ENCODE data around the gene SLC27A3. TPM values are rescaled to one million over a fixed set of nuclear protein-coding genes. Genes with fewer than 3 reads are reported as not detected.

SLC27A3 gene, protein sequence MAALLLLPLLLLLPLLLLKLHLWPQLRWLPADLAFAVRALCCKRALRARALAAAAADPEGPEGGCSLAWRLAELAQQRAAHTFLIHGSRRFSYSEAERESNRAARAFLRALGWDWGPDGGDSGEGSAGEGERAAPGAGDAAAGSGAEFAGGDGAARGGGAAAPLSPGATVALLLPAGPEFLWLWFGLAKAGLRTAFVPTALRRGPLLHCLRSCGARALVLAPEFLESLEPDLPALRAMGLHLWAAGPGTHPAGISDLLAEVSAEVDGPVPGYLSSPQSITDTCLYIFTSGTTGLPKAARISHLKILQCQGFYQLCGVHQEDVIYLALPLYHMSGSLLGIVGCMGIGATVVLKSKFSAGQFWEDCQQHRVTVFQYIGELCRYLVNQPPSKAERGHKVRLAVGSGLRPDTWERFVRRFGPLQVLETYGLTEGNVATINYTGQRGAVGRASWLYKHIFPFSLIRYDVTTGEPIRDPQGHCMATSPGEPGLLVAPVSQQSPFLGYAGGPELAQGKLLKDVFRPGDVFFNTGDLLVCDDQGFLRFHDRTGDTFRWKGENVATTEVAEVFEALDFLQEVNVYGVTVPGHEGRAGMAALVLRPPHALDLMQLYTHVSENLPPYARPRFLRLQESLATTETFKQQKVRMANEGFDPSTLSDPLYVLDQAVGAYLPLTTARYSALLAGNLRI
- polyA plus RNA-seq (2013, experiment 1 of 2): 7.5 TPM
- polyA plus RNA-seq (2013, experiment 2 of 2): 7.2 TPM

DNA sequence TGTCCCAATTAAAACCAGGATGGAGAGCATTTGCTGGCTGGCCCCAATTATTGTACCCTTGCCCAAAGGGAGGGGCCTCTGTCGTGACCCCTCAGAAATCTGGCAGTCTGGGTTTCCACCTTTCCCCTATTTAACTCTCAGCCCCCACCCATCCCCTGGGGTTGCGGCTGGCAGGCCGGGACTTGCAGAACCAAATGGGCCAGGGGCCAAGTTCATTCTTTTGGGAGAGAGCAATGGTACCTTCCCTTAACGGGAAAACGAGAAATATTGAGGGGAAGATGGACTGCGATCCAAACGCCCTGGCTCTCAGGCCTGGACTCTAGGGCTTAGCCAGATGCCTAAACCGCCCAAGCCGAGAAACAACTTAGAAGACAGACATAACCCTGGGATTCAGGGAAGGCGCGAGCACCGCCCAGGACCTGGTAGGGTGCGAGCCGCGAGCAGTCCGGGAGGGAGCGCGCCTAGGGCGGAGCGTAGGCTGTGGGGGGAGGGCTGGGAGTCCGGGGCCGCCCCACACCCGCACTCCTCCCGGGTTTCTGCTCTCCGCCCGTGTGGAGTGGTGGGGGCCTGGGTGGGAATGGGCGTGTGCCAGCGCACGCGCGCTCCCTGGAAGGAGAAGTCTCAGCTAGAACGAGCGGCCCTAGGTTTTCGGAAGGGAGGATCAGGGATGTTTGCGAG, at the start of gene SLC27A3:
Gene SLC27A3, plus strand, starts transcription at position 628 of the 678 bp plus-strand sequence. CDS start 91 bp downstream, outside the sequence.
- Histone ChIP-seq H2BK120ac (ENCODE audit: low read depth, low read length) (peak within 1 kb of the TSS; percentile 1), H3K27ac (replicated peaks; ENCODE audit: low read length) (peak within 1 kb of the TSS; percentile 38), H3K36me3 (replicated peaks in 1 of 2; ENCODE audit: control insufficient read depth in 2 of 2, insufficient read depth in 2 of 2, low read length in 2 of 2) (peaks cover 22 to 88% of the 10 kb centered on the region in 2 donors), H3K9ac (ENCODE audit: low read depth, low read length, poor library complexity) (peak within 1 kb of the TSS; percentile 91), H2AFZ (ENCODE audit: low read length) (no peak within 1 kb of the TSS), H3K4me1 (ENCODE audit: control insufficient read depth in 2 of 2, insufficient read depth in 1 of 2, low read depth in 1 of 2, low read length in 2 of 2) (peaks cover 0 to 7% of the 10 kb centered on the region in 2 donors), H2AK5ac (ENCODE audit: low read depth, low read length) (peak within 1 kb of the TSS; percentile 71), H3K18ac (ENCODE audit: low read length) (peak within 1 kb of the TSS; percentile 96), H2BK5ac (ENCODE audit: low read length) (peak within 1 kb of the TSS; percentile 58), H2BK15ac (ENCODE audit: low read length) (peak within 1 kb of the TSS; percentile 78), H3K9me3 (replicated peaks in 1 of 2; ENCODE audit: control insufficient read depth in 2 of 2, insufficient read depth in 1 of 2, low read depth in 1 of 2, low read length in 2 of 2) (no peaks in the 10 kb centered on the region), H3K23ac (ENCODE audit: low read depth, low read length, poor library complexity) (peak within 1 kb of the TSS; percentile 95), H2BK12ac (ENCODE audit: low read length) (peak within 1 kb of the TSS; percentile 31), H3K79me1 (ENCODE audit: low read depth, low read length) (peaks cover 5% of the 10 kb centered on the region), H3K4me3 (ENCODE audit: low read length in 2 of 2) (peak within 1 kb of the TSS in 1 of 2 donors; percentile 83), H3K4me2 (ENCODE audit: insufficient read depth, low read length, poor library complexity, severe bottlenecking) (peak within 1 kb of the TSS; percentile 85), H3K27me3 (ENCODE audit: control insufficient read depth in 3 of 3, insufficient read depth in 3 of 3, low read depth in 1 of 3, low read length in 3 of 3) (peaks cover 0 to 5% (median 0%) of the 10 kb centered on the region in 3 experiments), H4K91ac (ENCODE audit: low read depth, low read length, poor library complexity) (no peak within 1 kb of the TSS), H3K4ac (ENCODE audit: low read length) (no peak within 1 kb of the TSS), H3K14ac (ENCODE audit: low read length) (peak within 1 kb of the TSS; percentile 97), H4K8ac (ENCODE audit: low read depth, low read length) (no peak within 1 kb of the TSS)
- DNase-seq (ENCODE audit: low spot score): no peak
- no CpG with 5 or more reads among the region's 35 CpGs for WGBS, 2 donors (ENCODE audit: extremely low coverage in 2 of 2, insufficient read length in 2 of 2, insufficient replicate concordance in 1 of 2)

DNA sequence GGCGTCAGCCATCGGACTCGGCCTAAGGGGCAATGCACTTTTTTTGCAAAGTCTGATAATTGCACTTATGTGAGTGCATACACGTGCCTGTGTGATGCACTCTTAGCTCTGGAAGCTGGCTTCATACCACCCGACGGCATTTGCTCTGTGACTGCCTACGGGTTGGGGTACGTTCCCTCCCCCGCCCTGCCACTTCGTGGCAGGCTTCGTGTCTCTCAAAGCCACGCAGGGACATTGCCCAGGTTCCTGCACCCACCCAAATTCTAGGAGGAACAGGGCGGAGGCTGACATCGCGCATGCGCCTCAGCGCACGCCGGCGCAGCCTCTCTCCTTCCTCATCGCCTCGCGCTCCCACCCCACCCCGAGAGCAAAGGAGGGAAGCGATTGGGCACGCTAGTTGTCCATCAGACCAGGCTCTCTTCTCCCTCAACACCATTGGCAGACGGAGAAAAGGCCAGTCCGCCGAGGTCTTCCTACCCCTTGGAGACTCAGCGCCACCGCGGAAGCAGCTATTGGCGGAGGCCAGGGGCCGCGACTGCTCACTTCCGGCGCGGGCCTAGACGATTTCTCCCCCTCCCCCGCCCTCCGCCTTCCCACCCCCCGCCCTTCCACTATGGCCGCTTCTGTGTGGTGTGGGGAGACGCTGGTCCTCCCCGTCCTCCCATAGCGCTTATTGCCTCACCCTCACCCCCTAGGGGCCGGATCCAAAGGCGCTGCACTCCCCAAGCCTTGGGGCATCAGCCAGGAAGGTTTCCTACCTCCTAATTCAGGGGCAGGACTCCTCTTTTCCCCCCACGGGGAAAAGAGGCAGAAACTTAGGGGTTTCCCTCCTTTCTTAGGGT, 47.5 kb upstream of the SLC27A3 start, which contains the start of gene INTS3:
Gene INTS3, plus strand, starts transcription at position 588 of the 842 bp plus-strand sequence. CDS start 585 bp downstream, outside the sequence.
- Histone ChIP-seq H4K8ac (ENCODE audit: low read depth, low read length) (peak within 1 kb of the TSS; percentile 70), H3K27ac (replicated peaks; ENCODE audit: low read length) (peak within 1 kb of the TSS; percentile 78), H3K23ac (ENCODE audit: low read depth, low read length, poor library complexity) (peak within 1 kb of the TSS; percentile 92), H3K9ac (ENCODE audit: low read depth, low read length, poor library complexity) (peak within 1 kb of the TSS; percentile 95), H2BK12ac (ENCODE audit: low read length) (no peak within 1 kb of the TSS), H3K4me3 (ENCODE audit: low read length in 2 of 2) (peak within 1 kb of the TSS; percentile 84 to 87), H3K36me3 (replicated peaks in 1 of 2; ENCODE audit: control insufficient read depth in 2 of 2, insufficient read depth in 2 of 2, low read length in 2 of 2) (peaks cover 0 to 16% of the 10 kb centered on the region in 2 donors), H2AFZ (ENCODE audit: low read length) (peak within 1 kb of the TSS; percentile 90), H3K27me3 (ENCODE audit: control insufficient read depth in 3 of 3, insufficient read depth in 3 of 3, low read depth in 1 of 3, low read length in 3 of 3) (no peaks in the 10 kb centered on the region), H3K4me1 (ENCODE audit: control insufficient read depth in 2 of 2, insufficient read depth in 1 of 2, low read depth in 1 of 2, low read length in 2 of 2) (peaks cover 3 to 18% of the 10 kb centered on the region in 2 donors), H2AK5ac (ENCODE audit: low read depth, low read length) (peak within 1 kb of the TSS; percentile 79), H2BK15ac (ENCODE audit: low read length) (peak within 1 kb of the TSS; percentile 63), H3K79me1 (ENCODE audit: low read depth, low read length) (peaks cover 5% of the 10 kb centered on the region), H3K18ac (ENCODE audit: low read length) (peak within 1 kb of the TSS; percentile 95), H4K91ac (ENCODE audit: low read depth, low read length, poor library complexity) (peak within 1 kb of the TSS; percentile 90), H3K9me3 (replicated peaks in 1 of 2; ENCODE audit: control insufficient read depth in 2 of 2, insufficient read depth in 1 of 2, low read depth in 1 of 2, low read length in 2 of 2) (no peaks in the 10 kb centered on the region), H3K4ac (ENCODE audit: low read length) (no peak within 1 kb of the TSS), H3K4me2 (ENCODE audit: insufficient read depth, low read length, poor library complexity, severe bottlenecking) (peak within 1 kb of the TSS; percentile 92), H3K14ac (ENCODE audit: low read length) (no peak within 1 kb of the TSS), H2BK5ac (ENCODE audit: low read length) (peak within 1 kb of the TSS; percentile 45), H2BK120ac (ENCODE audit: low read depth, low read length) (no peak within 1 kb of the TSS)
- peak; percentile 100 for DNase-seq (ENCODE audit: low spot score)
- WGBS, 2 donors (ENCODE audit: extremely low coverage in 2 of 2, insufficient read length in 2 of 2, insufficient replicate concordance in 1 of 2): no CpG with 5 or more reads among the region's 49 CpGs

DNA sequence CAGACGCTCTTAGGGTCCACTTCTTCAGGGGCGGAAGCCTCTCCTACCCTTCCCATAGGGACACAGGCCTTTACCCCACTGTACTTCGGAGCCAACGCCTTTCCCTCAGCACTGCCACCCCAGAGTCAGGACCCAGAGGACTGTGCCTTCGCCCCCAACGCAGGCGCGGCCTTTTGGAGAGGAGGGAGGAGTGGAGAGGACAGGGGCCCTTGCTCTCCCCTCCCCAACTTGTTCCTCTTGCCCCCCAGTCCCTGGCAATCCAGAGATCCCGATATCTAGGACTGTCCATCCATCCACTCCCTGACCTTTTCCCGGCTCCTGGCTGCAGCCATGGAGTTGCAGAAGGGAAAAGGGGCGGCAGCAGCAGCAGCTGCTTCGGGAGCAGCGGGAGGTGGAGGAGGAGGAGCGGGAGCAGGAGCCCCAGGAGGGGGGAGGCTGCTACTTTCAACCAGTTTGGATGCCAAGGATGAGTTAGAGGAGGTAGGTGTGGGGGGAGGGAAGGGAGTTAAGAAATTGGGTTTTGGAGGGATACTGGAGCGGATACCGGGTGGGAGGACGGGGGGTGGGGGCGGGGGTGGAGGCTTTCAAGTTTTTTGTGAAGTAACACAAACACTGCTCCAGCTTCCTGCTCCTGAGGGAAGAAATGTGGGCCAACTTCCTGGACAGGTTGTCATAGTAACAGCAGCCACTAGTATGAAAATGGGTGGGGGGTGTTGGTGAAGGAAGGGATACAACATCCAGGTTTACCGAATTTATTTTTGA, 46.7 kb upstream of the SLC27A3 start:
- Histone ChIP-seq H3K14ac (ENCODE audit: low read length) (no peak overlapping the region), H2AK5ac (ENCODE audit: low read depth, low read length) (peak overlapping the region; percentile 79), H3K4me2 (ENCODE audit: insufficient read depth, low read length, poor library complexity, severe bottlenecking) (peak overlapping the region; percentile 79), H2BK5ac (ENCODE audit: low read length) (peak overlapping the region; percentile 45), H3K36me3 (replicated peaks in 1 of 2; ENCODE audit: control insufficient read depth in 2 of 2, insufficient read depth in 2 of 2, low read length in 2 of 2) (peaks cover 0 to 22% of the 10 kb centered on the region in 2 donors), H3K23ac (ENCODE audit: low read depth, low read length, poor library complexity) (peak overlapping the region; percentile 83), H3K27me3 (ENCODE audit: control insufficient read depth in 3 of 3, insufficient read depth in 3 of 3, low read depth in 1 of 3, low read length in 3 of 3) (no peaks in the 10 kb centered on the region), H3K18ac (ENCODE audit: low read length) (peak overlapping the region; percentile 94), H2BK15ac (ENCODE audit: low read length) (peak overlapping the region; percentile 63), H3K4ac (ENCODE audit: low read length) (no peak overlapping the region), H3K27ac (replicated peaks; ENCODE audit: low read length) (peak overlapping the region; percentile 78), H4K8ac (ENCODE audit: low read depth, low read length) (peak overlapping the region; percentile 70), H2BK12ac (ENCODE audit: low read length) (no peak overlapping the region), H3K79me1 (ENCODE audit: low read depth, low read length) (peaks cover 5% of the 10 kb centered on the region), H3K9ac (ENCODE audit: low read depth, low read length, poor library complexity) (peak overlapping the region; percentile 95), H4K91ac (ENCODE audit: low read depth, low read length, poor library complexity) (no peak overlapping the region), H2BK120ac (ENCODE audit: low read depth, low read length) (no peak overlapping the region), H3K9me3 (replicated peaks in 1 of 2; ENCODE audit: control insufficient read depth in 2 of 2, insufficient read depth in 1 of 2, low read depth in 1 of 2, low read length in 2 of 2) (no peaks in the 10 kb centered on the region), H3K4me1 (ENCODE audit: control insufficient read depth in 2 of 2, insufficient read depth in 1 of 2, low read depth in 1 of 2, low read length in 2 of 2) (peaks cover 3 to 18% of the 10 kb centered on the region in 2 donors), H2AFZ (ENCODE audit: low read length) (peak overlapping the region; percentile 76), H3K4me3 (ENCODE audit: low read length in 2 of 2) (peak overlapping the region; percentile 84 to 87)
- WGBS, 2 donors (ENCODE audit: extremely low coverage in 2 of 2, insufficient read length in 2 of 2, insufficient replicate concordance in 1 of 2): no CpG with 5 or more reads among the region's 19 CpGs
- DNase-seq (ENCODE audit: low spot score): no peak
